ENCODE data around the gene ZNF223.

ZNF223 gene

GRCh38 chr19:44071824-44072542 is 20.1 kb downstream of the ZNF223 start, which contains the start of gene ZNF284:
Gene ZNF284 (plus strand): TSS chr19:44072159. CDS start chr19:44076390, 4,231 bp downstream.
- Histone ChIP-seq H3K9ac (no peak within 1 kb of the TSS; the same call in 1 of the 2 replicates), H2AFZ (ENCODE audit: low read depth) (peak within 1 kb of the TSS; percentile 88), H3K27ac (no peak within 1 kb of the TSS), H3K36me3 (ENCODE audit: insufficient read depth) (no peaks in the 10 kb centered on the region), H3K79me2 (ENCODE audit: insufficient read depth, low read depth) (no peaks in the 10 kb centered on the region), H3K4me1 (ENCODE audit: low read depth, poor library complexity, severe bottlenecking) (no peaks in the 10 kb centered on the region), H3K27me3 (ENCODE audit: insufficient read depth, low read depth) (no peaks in the 10 kb centered on the region), H3K4me3 (IDR thresholded peaks at IDR 0.05; ENCODE audit: insufficient read depth, low read depth, low read length) (no peak within 1 kb of the TSS), H4K20me1 (ENCODE audit: insufficient read depth) (no peaks in the 10 kb centered on the region), H3K4me2 (peak within 1 kb of the TSS; percentile 71)
- no peak for TF ChIP-seq CTCF (conservative IDR thresholded peaks at IDR 0.05; ENCODE audit: low read depth, low read length)

GRCh38 chr19:44072543-44073401 is 20.9 kb downstream of the ZNF223 start:
- Histone ChIP-seq H4K20me1 (ENCODE audit: insufficient read depth) (no peaks in the 10 kb centered on the region), H2AFZ (ENCODE audit: low read depth) (peak overlapping the region; percentile 88), H3K27me3 (ENCODE audit: insufficient read depth, low read depth) (no peaks in the 10 kb centered on the region), H3K9ac (no peak overlapping the region), H3K79me2 (ENCODE audit: insufficient read depth, low read depth) (no peaks in the 10 kb centered on the region), H3K4me2 (peak overlapping the region; percentile 71), H3K27ac (no peak overlapping the region), H3K4me1 (ENCODE audit: low read depth, poor library complexity, severe bottlenecking) (no peaks in the 10 kb centered on the region), H3K36me3 (ENCODE audit: insufficient read depth) (no peaks in the 10 kb centered on the region), H3K4me3 (IDR thresholded peaks at IDR 0.05; ENCODE audit: insufficient read depth, low read depth, low read length) (no peak overlapping the region)
- no peak for TF ChIP-seq CTCF (conservative IDR thresholded peaks at IDR 0.05; ENCODE audit: low read depth, low read length)

GRCh38 chr19:44076325-44076724 is 24.5 kb downstream of the ZNF223 start:
- no peak overlapping the region for H3K27ac ChIP-seq

GRCh38 chr19:44092108-44092507 is 40.3 kb downstream of the ZNF223 start:
- H3K27me3 ChIP-seq (ENCODE audit: insufficient read depth, low read depth): no peaks in the 10 kb centered on the region
- H4K20me1 ChIP-seq (ENCODE audit: insufficient read depth): no peaks in the 10 kb centered on the region
- H3K4me1 ChIP-seq (ENCODE audit: low read depth, poor library complexity, severe bottlenecking): peaks cover 13% of the 10 kb centered on the region
- no peak overlapping the region for H3K4me3 ChIP-seq (IDR thresholded peaks at IDR 0.05; ENCODE audit: insufficient read depth, low read depth, low read length)
- no peak overlapping the region for H3K4me2 ChIP-seq
- H3K27ac ChIP-seq: no peak overlapping the region
- H2AFZ ChIP-seq (ENCODE audit: low read depth): no peak overlapping the region
- no peak for TF ChIP-seq CTCF (conservative IDR thresholded peaks at IDR 0.05; ENCODE audit: low read depth, low read length)
- H3K9ac ChIP-seq: no peak overlapping the region
- no peaks in the 10 kb centered on the region for H3K36me3 ChIP-seq (ENCODE audit: insufficient read depth)
- H3K79me2 ChIP-seq (ENCODE audit: insufficient read depth, low read depth): peaks cover 19% of the 10 kb centered on the region

More at GRCh38 chr19:44076325-44076724, 24.5 kb downstream of the ZNF223 start:
- Histone ChIP-seq H4K20me1 (ENCODE audit: insufficient read depth) (no peaks in the 10 kb centered on the region), H3K79me2 (ENCODE audit: insufficient read depth, low read depth) (no peaks in the 10 kb centered on the region), H3K9ac (no peak overlapping the region), H3K4me2 (no peak overlapping the region), H2AFZ (ENCODE audit: low read depth) (no peak overlapping the region), H3K4me1 (ENCODE audit: low read depth, poor library complexity, severe bottlenecking) (no peaks in the 10 kb centered on the region), H3K27me3 (ENCODE audit: insufficient read depth, low read depth) (no peaks in the 10 kb centered on the region), H3K4me3 (IDR thresholded peaks at IDR 0.05; ENCODE audit: insufficient read depth, low read depth, low read length) (no peak overlapping the region), H3K36me3 (ENCODE audit: insufficient read depth) (no peaks in the 10 kb centered on the region)
- no peak for TF ChIP-seq CTCF (conservative IDR thresholded peaks at IDR 0.05; ENCODE audit: low read depth, low read length)

All from KMS-11 (cell line).